Loucy (cell line): ENCODE data around the gene ARID2.

Source experiments
- EZH2phosphoT487 ChIP-seq: fragments of 200-600 bp; IDR thresholded peaks from 2 replicates; pipeline ENCODE4 v1.6.1; 2018; ENCODE audit warnings: antibody characterized with exemption, mild to moderate bottlenecking, moderate library complexity, borderline replicate concordance
- TF ChIP-seq, protein P1 (sequence below): fragments of 200-600 bp; sonication (generic); conservative IDR thresholded peaks from 2 replicates; pipeline ENCODE4 v1.5.1; 2014; ENCODE audit warnings: mild to moderate bottlenecking, antibody characterized with exemption, low read length

GRCh38 chr12:45687081-45688015 is 42.2 kb upstream of the ARID2 start:
- TF ChIP-seq, protein P1, sequence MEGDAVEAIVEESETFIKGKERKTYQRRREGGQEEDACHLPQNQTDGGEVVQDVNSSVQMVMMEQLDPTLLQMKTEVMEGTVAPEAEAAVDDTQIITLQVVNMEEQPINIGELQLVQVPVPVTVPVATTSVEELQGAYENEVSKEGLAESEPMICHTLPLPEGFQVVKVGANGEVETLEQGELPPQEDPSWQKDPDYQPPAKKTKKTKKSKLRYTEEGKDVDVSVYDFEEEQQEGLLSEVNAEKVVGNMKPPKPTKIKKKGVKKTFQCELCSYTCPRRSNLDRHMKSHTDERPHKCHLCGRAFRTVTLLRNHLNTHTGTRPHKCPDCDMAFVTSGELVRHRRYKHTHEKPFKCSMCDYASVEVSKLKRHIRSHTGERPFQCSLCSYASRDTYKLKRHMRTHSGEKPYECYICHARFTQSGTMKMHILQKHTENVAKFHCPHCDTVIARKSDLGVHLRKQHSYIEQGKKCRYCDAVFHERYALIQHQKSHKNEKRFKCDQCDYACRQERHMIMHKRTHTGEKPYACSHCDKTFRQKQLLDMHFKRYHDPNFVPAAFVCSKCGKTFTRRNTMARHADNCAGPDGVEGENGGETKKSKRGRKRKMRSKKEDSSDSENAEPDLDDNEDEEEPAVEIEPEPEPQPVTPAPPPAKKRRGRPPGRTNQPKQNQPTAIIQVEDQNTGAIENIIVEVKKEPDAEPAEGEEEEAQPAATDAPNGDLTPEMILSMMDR, result no peak
- no peak for TF ChIP-seq EZH2phosphoT487
